Loucy (cell line): ENCODE results near the gene SDK1.

ENCODE experiments used
- H2AFZ ChIP-seq: fragments of 200-600 bp; sonication (generic); 2 replicates; pipeline ENCODE4 v1.6.0; 2016; ENCODE audit warnings: antibody characterized with exemption, mild to moderate bottlenecking, low read length, moderate library complexity
- H3F3A ChIP-seq: fragments of 200-600 bp; 2 replicates; pipeline ENCODE4 v1.6.0; 2016; ENCODE audit warnings: antibody characterized with exemption, low read depth, mild to moderate bottlenecking
- H3K27me3 ChIP-seq: fragments of 200-600 bp; sonication (generic); 2 replicates; pipeline ENCODE4 v1.6.1; 2014; ENCODE audit warnings: low read length, mild to moderate bottlenecking; ENCODE audit not compliant: insufficient read depth, poor library complexity, severe bottlenecking
- H3K36me3 ChIP-seq: fragments of 200-600 bp; sonication (generic); 2 replicates; pipeline ENCODE4 v1.6.1; 2016; ENCODE audit warnings: low read length; ENCODE audit not compliant: insufficient read depth
- H3K4me1 ChIP-seq: fragments of 200-600 bp; sonication (generic); 2 replicates; pipeline ENCODE4 v1.5.1; 2014; ENCODE audit warnings: low read length, mild to moderate bottlenecking; ENCODE audit not compliant: insufficient read depth, poor library complexity, severe bottlenecking
- H3K4me2 ChIP-seq: fragments of 200-600 bp; sonication (generic); 2 replicates; pipeline ENCODE4 v1.6.0; 2014; ENCODE audit warnings: antibody characterized with exemption, low read length, low read depth, mild to moderate bottlenecking; ENCODE audit not compliant: poor library complexity, severe bottlenecking
- H3K4me3 ChIP-seq: fragments of 200-600 bp; sonication (generic); 2 replicates; pipeline ENCODE4 v1.5.1; 2014; ENCODE audit warnings: low read length, mild to moderate bottlenecking, mixed read lengths; ENCODE audit not compliant: poor library complexity, severe bottlenecking
- H3K79me2 ChIP-seq: fragments of 200-600 bp; sonication (generic); 2 replicates; pipeline ENCODE4 v1.6.1; 2014; ENCODE audit warnings: low read length; ENCODE audit not compliant: insufficient read depth
- H3K9ac ChIP-seq: fragments of 200-600 bp; sonication (generic); 2 replicates; pipeline ENCODE4 v1.6.0; 2014; ENCODE audit warnings: mild to moderate bottlenecking, low read depth, low read length, moderate library complexity; ENCODE audit not compliant: poor library complexity, severe bottlenecking
- H3K9me2 ChIP-seq: fragments of 200-600 bp; sonication (generic); replicated peaks from 2 replicates; pipeline ENCODE4 v1.6.1; 2016; ENCODE audit warnings: low read depth, low read length, mixed read lengths
- H3K9me3 ChIP-seq: fragments of 200-600 bp; sonication (generic); 2 replicates; pipeline ENCODE4 v1.6.1; 2014; ENCODE audit warnings: mild to moderate bottlenecking, antibody characterized with exemption, low read length, low read depth; ENCODE audit not compliant: insufficient read depth
- H4K20me1 ChIP-seq: fragments of 200-600 bp; sonication (generic); 2 replicates; pipeline ENCODE4 v1.6.0; 2014; ENCODE audit warnings: antibody characterized with exemption, low read length, mild to moderate bottlenecking; ENCODE audit not compliant: insufficient read depth, poor library complexity, severe bottlenecking
- CTCF ChIP-seq: fragments of 200-600 bp; sonication (generic); conservative IDR thresholded peaks from 2 replicates; pipeline ENCODE4 v1.5.1; 2014; ENCODE audit warnings: mild to moderate bottlenecking, antibody characterized with exemption, low read length
- EZH2phosphoT487 ChIP-seq: fragments of 200-600 bp; IDR thresholded peaks from 2 replicates; pipeline ENCODE4 v1.6.1; 2018; ENCODE audit warnings: antibody characterized with exemption, mild to moderate bottlenecking, moderate library complexity, borderline replicate concordance

Gene SDK1

DNA sequence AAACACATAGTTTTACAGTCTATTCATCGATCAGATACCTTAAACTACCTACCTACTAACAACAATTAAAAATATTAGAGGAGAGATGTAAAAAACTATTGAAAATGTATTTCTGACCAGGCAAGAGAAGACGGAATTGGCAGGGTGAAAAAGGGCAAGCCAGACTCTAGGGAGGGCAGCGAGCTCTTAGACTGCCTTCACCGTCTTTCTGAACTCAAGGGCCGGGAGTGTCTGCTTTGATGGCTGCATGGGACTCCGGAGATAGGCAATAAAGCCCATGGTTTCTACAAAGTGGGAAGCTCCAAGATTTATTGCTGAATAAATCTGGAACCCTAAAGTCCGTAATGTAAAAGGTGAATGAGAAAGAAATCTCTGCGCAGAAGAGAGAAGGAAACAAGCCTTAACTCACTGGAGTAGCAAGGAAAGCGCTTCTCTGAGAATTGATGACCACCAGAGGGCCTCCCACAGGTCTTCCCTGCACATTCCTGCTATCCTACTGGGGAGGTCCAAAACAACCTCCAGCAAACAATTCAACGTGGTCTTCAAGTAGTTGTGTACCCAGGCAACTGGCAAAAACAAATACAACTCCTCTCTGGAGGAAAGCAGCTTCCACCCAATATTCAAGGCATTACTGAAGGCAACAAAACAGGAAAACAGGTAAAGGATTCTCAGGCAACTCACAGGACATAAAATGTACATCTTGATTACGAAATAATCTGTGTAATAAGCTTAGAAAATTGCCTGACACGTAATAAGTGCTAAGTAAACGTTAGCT lies 181.3 kb downstream of the SDK1 start:
- Histone ChIP-seq H3K36me3 (no peaks in the 10 kb centered on the region), H3F3A (no peaks in the 10 kb centered on the region), H3K9ac (no peak overlapping the region), H4K20me1 (no peaks in the 10 kb centered on the region), H3K9me3 (no peaks in the 10 kb centered on the region), H3K4me3 (no peak overlapping the region), H3K9me2 (no peaks in the 10 kb centered on the region), H3K27me3 (no peaks in the 10 kb centered on the region), H3K4me1 (no peaks in the 10 kb centered on the region), H3K4me2 (no peak overlapping the region), H3K79me2 (no peaks in the 10 kb centered on the region), H2AFZ (no peak overlapping the region)
- TF ChIP-seq EZH2phosphoT487 (no peak), CTCF (peak; percentile 67)

DNA sequence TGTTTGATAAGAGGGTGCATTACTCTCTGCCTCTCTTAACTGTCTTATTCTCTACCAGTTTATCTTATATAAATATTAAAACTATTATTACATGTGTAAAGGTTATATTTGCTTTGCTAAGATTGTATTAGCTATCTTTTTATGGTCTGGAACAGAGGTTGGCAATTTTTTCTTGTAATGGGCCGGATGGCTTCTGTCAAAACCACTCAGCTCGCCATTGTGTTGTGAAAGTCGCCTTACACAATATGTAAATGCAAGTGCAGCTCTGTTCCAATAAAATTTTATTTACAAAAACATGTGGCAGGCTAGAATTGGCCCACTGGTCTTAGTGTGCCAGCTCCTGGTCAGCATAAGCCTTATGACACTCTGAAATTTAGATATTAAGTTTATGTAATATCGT lies 185.8 kb downstream of the SDK1 start:
- no peak for TF ChIP-seq CTCF
- no peak for TF ChIP-seq EZH2phosphoT487

DNA sequence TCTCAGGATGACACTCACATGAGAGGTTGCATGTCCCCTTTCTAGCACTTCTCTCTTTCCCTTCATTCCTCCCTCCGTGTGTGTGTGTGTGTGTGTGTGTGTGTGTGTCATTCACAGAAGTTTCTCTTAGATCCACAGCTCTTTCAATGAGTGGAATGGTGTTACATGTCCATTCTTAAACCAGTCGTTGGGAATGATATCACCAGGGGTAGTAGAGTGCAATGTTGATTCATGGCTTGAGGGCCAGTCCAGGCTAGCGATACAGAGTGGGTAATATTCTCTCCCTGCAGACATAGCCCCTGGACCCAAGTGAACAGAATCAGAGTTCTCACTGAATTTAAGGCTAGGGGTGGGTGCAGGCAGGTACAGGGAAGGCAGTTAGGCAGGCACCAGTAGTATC lies 187.8 kb downstream of the SDK1 start:
- H3K9me2 ChIP-seq: no peaks in the 10 kb centered on the region
- H3F3A ChIP-seq: no peaks in the 10 kb centered on the region
- H3K36me3 ChIP-seq: no peaks in the 10 kb centered on the region
- TF ChIP-seq EZH2phosphoT487 (no peak), CTCF (no peak)
- H2AFZ ChIP-seq: no peak overlapping the region
- H3K9me3 ChIP-seq: no peaks in the 10 kb centered on the region
- H4K20me1 ChIP-seq: no peaks in the 10 kb centered on the region
- no peak overlapping the region for H3K9ac ChIP-seq
- no peak overlapping the region for H3K4me2 ChIP-seq
- H3K27me3 ChIP-seq: no peaks in the 10 kb centered on the region
- H3K79me2 ChIP-seq: no peaks in the 10 kb centered on the region
- no peak overlapping the region for H3K4me3 ChIP-seq
- no peaks in the 10 kb centered on the region for H3K4me1 ChIP-seq

More for the DNA sequence above, 185.8 kb downstream of the SDK1 start:
- H3K4me3 ChIP-seq: no peak overlapping the region
- H3K79me2 ChIP-seq: no peaks in the 10 kb centered on the region
- no peaks in the 10 kb centered on the region for H3K36me3 ChIP-seq
- H3K9me2 ChIP-seq: no peaks in the 10 kb centered on the region
- no peaks in the 10 kb centered on the region for H3K27me3 ChIP-seq
- H2AFZ ChIP-seq: no peak overlapping the region
- H3K9me3 ChIP-seq: no peaks in the 10 kb centered on the region
- H3F3A ChIP-seq: no peaks in the 10 kb centered on the region
- no peaks in the 10 kb centered on the region for H4K20me1 ChIP-seq
- no peak overlapping the region for H3K9ac ChIP-seq
- no peak overlapping the region for H3K4me2 ChIP-seq
- no peaks in the 10 kb centered on the region for H3K4me1 ChIP-seq
